ENCODE results near the gene GRM7.

GRCh38 chr3:7205535-7205934 is 344.6 kb downstream of the GRM7 start:
- TF ChIP-seq CTCF (conservative IDR thresholded peaks at IDR 0.05 in 1 of 2, IDR thresholded peaks at IDR 0.05 in 1 of 2; ENCODE audit: low read depth in 1 of 2, low read length in 2 of 2) (no peak), EZH2 (IDR thresholded peaks at IDR 0.05; ENCODE audit: low read length, missing control alignments) (no peak)
